ENCODE data around the gene TFDP2.

DNA sequence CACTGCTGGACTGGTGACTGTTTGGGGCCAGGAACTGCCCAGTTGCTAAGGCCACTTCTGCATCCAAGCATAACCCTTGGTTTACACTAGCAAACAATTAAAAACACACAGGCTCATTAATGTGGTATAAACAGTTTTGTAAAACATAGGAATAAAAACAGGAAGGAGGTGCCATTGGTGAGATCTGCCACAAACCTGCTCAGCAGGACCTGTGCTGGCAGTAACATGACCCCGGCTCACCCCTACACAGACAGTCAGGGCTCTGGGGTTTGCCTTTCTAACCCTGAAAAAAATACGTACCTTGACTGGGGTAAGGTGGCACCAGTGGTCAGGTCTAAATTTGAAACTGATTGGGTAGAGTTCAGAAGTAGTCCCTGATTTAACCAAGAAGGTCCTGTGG, 196.7 kb downstream of the TFDP2 start:
- TF ChIP-seq, protein P1, sequence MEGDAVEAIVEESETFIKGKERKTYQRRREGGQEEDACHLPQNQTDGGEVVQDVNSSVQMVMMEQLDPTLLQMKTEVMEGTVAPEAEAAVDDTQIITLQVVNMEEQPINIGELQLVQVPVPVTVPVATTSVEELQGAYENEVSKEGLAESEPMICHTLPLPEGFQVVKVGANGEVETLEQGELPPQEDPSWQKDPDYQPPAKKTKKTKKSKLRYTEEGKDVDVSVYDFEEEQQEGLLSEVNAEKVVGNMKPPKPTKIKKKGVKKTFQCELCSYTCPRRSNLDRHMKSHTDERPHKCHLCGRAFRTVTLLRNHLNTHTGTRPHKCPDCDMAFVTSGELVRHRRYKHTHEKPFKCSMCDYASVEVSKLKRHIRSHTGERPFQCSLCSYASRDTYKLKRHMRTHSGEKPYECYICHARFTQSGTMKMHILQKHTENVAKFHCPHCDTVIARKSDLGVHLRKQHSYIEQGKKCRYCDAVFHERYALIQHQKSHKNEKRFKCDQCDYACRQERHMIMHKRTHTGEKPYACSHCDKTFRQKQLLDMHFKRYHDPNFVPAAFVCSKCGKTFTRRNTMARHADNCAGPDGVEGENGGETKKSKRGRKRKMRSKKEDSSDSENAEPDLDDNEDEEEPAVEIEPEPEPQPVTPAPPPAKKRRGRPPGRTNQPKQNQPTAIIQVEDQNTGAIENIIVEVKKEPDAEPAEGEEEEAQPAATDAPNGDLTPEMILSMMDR (IDR thresholded peaks at IDR 0.05) = no peak
- no peak for TF ChIP-seq POLR2A (IDR thresholded peaks at IDR 0.05)
